D341Med (cell line): ENCODE measurements around the gene ARRDC3.

Experiments
- DNase-seq: peaks from one replicate; pipeline ENCODE4 v3.0.0; 2012; ENCODE audit warnings: low spot score

Gene ARRDC3

GRCh38 chr5:91384671-91385430, 1.7 kb upstream of the ARRDC3 start:
- peak; percentile 52 for DNase-seq

- DNase-seq = no peak
Measured at GRCh38 chr5:91383956-91384300, 811 bp upstream of the ARRDC3 start.

GRCh38 chr5:91382530-91383026, 539 bp downstream of the ARRDC3 start:
- DNase-seq = no peak

- DNase-seq = peak; percentile 62
Measured at GRCh38 chr5:91381774-91382359, 1.2 kb downstream of the ARRDC3 start.

- DNase-seq = no peak
Measured at GRCh38 chr5:91381239-91381773, 1.8 kb downstream of the ARRDC3 start.

GRCh38 chr5:91380491-91381238, 2.5 kb downstream of the ARRDC3 start:
- peak; percentile 89 for DNase-seq

- peak; percentile 89 for DNase-seq
Measured at GRCh38 chr5:91379914-91380490, 3.1 kb downstream of the ARRDC3 start.

- DNase-seq = no peak
Measured at GRCh38 chr5:91379246-91379913, 3.7 kb downstream of the ARRDC3 start.

GRCh38 chr5:91378752-91379211, 4.3 kb downstream of the ARRDC3 start:
- no peak for DNase-seq

- no peak for DNase-seq
Measured at GRCh38 chr5:91374893-91375520, 8.1 kb downstream of the ARRDC3 start.

- DNase-seq = no peak
Measured at GRCh38 chr5:91373600-91373999, 9.5 kb downstream of the ARRDC3 start.

GRCh38 chr5:91373006-91373405, 10.1 kb downstream of the ARRDC3 start:
- DNase-seq = no peak

- no peak for DNase-seq
Measured at GRCh38 chr5:91369480-91369879, 13.6 kb downstream of the ARRDC3 start.

GRCh38 chr5:91367908-91368648, 15.0 kb downstream of the ARRDC3 start:
- DNase-seq = no peak

GRCh38 chr5:91367344-91367743, 15.8 kb downstream of the ARRDC3 start:
- no peak for DNase-seq

- DNase-seq = no peak
Measured at GRCh38 chr5:91366551-91366950, 16.6 kb downstream of the ARRDC3 start.

GRCh38 chr5:91365498-91365897, 17.6 kb downstream of the ARRDC3 start:
- DNase-seq = no peak

GRCh38 chr5:91362935-91363334, 20.2 kb downstream of the ARRDC3 start:
- no peak for DNase-seq

- DNase-seq = no peak
Measured at GRCh38 chr5:91361790-91362189, 21.3 kb downstream of the ARRDC3 start.

- DNase-seq = no peak
Measured at GRCh38 chr5:91361055-91361701, 21.9 kb downstream of the ARRDC3 start.
